Measurements from ENCODE around the gene LGALS12. TPM values are rescaled to one million over a fixed set of nuclear protein-coding genes. Genes with fewer than 3 reads are reported as not detected.
"Not testable (repeated sequence)": the region's sequence is repeated elsewhere in the genome, so short reads cannot be mapped to it uniquely, and the experiment has no call there.

Gene LGALS12
- polyA plus RNA-seq, 3 donors: 6.8 to 16.3 (median 13.5) TPM

- Mint-ChIP-seq H3K4me1 (peaks cover 18% of the 10 kb centered on the region), H3K4me3 (no peak overlapping the region), H3K27ac (no peak overlapping the region), H3K9me3 (peaks cover 0 to 7% (median 1%) of the 10 kb centered on the region in 7 donors), H3K36me3 (no peaks in the 10 kb centered on the region), H3K27me3 (ENCODE audit: low read depth in 3 of 3) (peaks cover 6 to 16% (median 8%) of the 10 kb centered on the region in 3 donors)
- no peak overlapping the region for H3K4me3 ChIP-seq (replicated peaks in 1 of 3; ENCODE audit: low read depth in 2 of 3, low read length in 3 of 3)
- TF ChIP-seq CTCF (IDR thresholded peaks at IDR 0.05): no peak
- H3K9me3 ChIP-seq (replicated peaks in 1 of 2; ENCODE audit: control insufficient read depth in 1 of 2, insufficient read depth in 1 of 2, low read length in 2 of 2): no peaks in the 10 kb centered on the region
- H3K27me3 ChIP-seq (ENCODE audit: control insufficient read depth in 2 of 2, insufficient read depth in 2 of 2, low read length in 2 of 2): peaks cover 0 to 3% of the 10 kb centered on the region in 2 donors
- H4K20me1 ChIP-seq (ENCODE audit: insufficient read depth, low read length): no peaks in the 10 kb centered on the region
- intact Hi-C loops (cut with micrococcal nuclease): no loop called here
- no peaks in the 10 kb centered on the region for H3K36me3 ChIP-seq (replicated peaks in 1 of 2; ENCODE audit: control insufficient read depth in 1 of 2, insufficient read depth in 2 of 2, low read length in 2 of 2)
- H3K4me2 ChIP-seq (replicated peaks; ENCODE audit: extremely low read depth, low read length, poor library complexity, severe bottlenecking): no peak overlapping the region
- no peaks in the 10 kb centered on the region for H3K79me2 ChIP-seq (ENCODE audit: insufficient read depth, low read length)
- WGBS (ENCODE audit: insufficient coverage): no CpG with 5 or more reads among the region's 2 CpGs
- no peak overlapping the region for H2AFZ ChIP-seq (ENCODE audit: insufficient read depth, low read depth, low read length, poor library complexity, severe bottlenecking)
- DNase-seq: no peak
- H3K27ac ChIP-seq (ENCODE audit: low read depth in 1 of 2, low read length in 2 of 2): no peak overlapping the region
- no peak overlapping the region for H3K9ac ChIP-seq (ENCODE audit: insufficient read depth, low read length, poor library complexity, severe bottlenecking)
- peaks cover 5 to 6% of the 10 kb centered on the region in 2 donors for H3K4me1 ChIP-seq (ENCODE audit: control insufficient read depth in 1 of 2, insufficient read depth in 2 of 2, low read length in 2 of 2)
Measured at GRCh38 chr11:63530021-63530420, 24.1 kb downstream of the LGALS12 start.

- H3K9me3 Mint-ChIP-seq; H3K4me2 ChIP-seq (replicated peaks; ENCODE audit: extremely low read depth, low read length, poor library complexity, severe bottlenecking); H3K27ac ChIP-seq (ENCODE audit: low read depth in 1 of 2, low read length in 2 of 2); intact Hi-C loops (cut with micrococcal nuclease); H3K9me3 ChIP-seq (replicated peaks in 1 of 2; ENCODE audit: control insufficient read depth in 1 of 2, insufficient read depth in 1 of 2, low read length in 2 of 2); H3K4me3 Mint-ChIP-seq; H3K9ac ChIP-seq (ENCODE audit: insufficient read depth, low read length, poor library complexity, severe bottlenecking); H3K36me3 Mint-ChIP-seq; H3K79me2 ChIP-seq (ENCODE audit: insufficient read depth, low read length); H4K20me1 ChIP-seq (ENCODE audit: insufficient read depth, low read length); H2AFZ ChIP-seq (ENCODE audit: insufficient read depth, low read depth, low read length, poor library complexity, severe bottlenecking); DNase-seq; H3K27me3 ChIP-seq (ENCODE audit: control insufficient read depth in 2 of 2, insufficient read depth in 2 of 2, low read length in 2 of 2); H3K4me3 ChIP-seq (replicated peaks in 1 of 3; ENCODE audit: low read depth in 2 of 3, low read length in 3 of 3); H3K36me3 ChIP-seq (replicated peaks in 1 of 2; ENCODE audit: control insufficient read depth in 1 of 2, insufficient read depth in 2 of 2, low read length in 2 of 2): not testable (repeated sequence)
- WGBS (ENCODE audit: insufficient coverage): no CpG with 5 or more reads among the region's 6 CpGs
- H3K4me1 ChIP-seq (ENCODE audit: control insufficient read depth in 1 of 2, insufficient read depth in 2 of 2, low read length in 2 of 2): peaks cover 5 to 11% of the 10 kb centered on the region in 2 donors
- peaks cover 6 to 15% (median 8%) of the 10 kb centered on the region in 3 donors for H3K27me3 Mint-ChIP-seq (ENCODE audit: low read depth in 3 of 3)
- H3K4me1 Mint-ChIP-seq: peaks cover 26% of the 10 kb centered on the region
- peak overlapping the region in 2 of 7 donors; percentile 25 to 69 for H3K27ac Mint-ChIP-seq
Measured at GRCh38 chr11:63531074-63531792, 25.3 kb downstream of the LGALS12 start.

All from CD14-positive monocyte (primary cell).